Skeletal muscle tissue (tissue), 4 donors: ENCODE measurements around the gene TSPY3. TPM values are rescaled to one million over a fixed set of nuclear protein-coding genes. Genes with fewer than 3 reads are reported as not detected.
"Not testable (repeated sequence)": the region's sequence is repeated elsewhere in the genome, so short reads cannot be mapped to it uniquely, and the experiment has no call there.

Experiments
- H3K27ac ChIP-seq: one replicate; pipeline ENCODE4 v1.7.0; 2013; ENCODE audit warnings: mild to moderate bottlenecking, low read depth, low read length, inconsistent platforms
- H3K27me3 ChIP-seq, 3 donors: one replicate each; pipeline ENCODE4 v1.7.0; 2013; ENCODE audit warnings: low read length in 3 of 3; ENCODE audit not compliant: control insufficient read depth in 3 of 3, insufficient read depth in 3 of 3
- H3K36me3 ChIP-seq, 3 donors: one replicate each; pipeline ENCODE4 v1.7.0; 2013; ENCODE audit warnings: low read length in 3 of 3; ENCODE audit not compliant: control insufficient read depth in 3 of 3, insufficient read depth in 3 of 3
- H3K4me1 ChIP-seq, 3 donors: one replicate each; pipeline ENCODE4 v1.7.0; 2013; ENCODE audit warnings: low read length in 3 of 3, mild to moderate bottlenecking in 3 of 3; ENCODE audit not compliant: control insufficient read depth in 3 of 3, insufficient read depth in 3 of 3
- H3K4me3 ChIP-seq, 3 donors: one replicate each; pipeline ENCODE4 v1.7.0; 2013; ENCODE audit warnings: low read length in 3 of 3
- H3K9ac ChIP-seq, 3 donors: one replicate each; pipeline ENCODE4 v1.7.0; 2013; ENCODE audit warnings: low read length in 3 of 3, mild to moderate bottlenecking in 3 of 3, moderate library complexity in 2 of 3, low read depth in 1 of 3
- H3K9me3 ChIP-seq, 3 donors: one replicate each; pipeline ENCODE4 v1.7.0; 2013; ENCODE audit warnings: low read length in 3 of 3; ENCODE audit not compliant: control insufficient read depth in 3 of 3
- total RNA-seq: library from RNA; depleted of rRNA; stranded (reverse); fragments of >200 nt; gene quantifications from one replicate; pipeline ENCODE4 v1.2.3, GENCODE V29; 2014
- donor health status: Osteomylitis.

The TSPY3 gene
- not detected for total RNA-seq

DNA sequence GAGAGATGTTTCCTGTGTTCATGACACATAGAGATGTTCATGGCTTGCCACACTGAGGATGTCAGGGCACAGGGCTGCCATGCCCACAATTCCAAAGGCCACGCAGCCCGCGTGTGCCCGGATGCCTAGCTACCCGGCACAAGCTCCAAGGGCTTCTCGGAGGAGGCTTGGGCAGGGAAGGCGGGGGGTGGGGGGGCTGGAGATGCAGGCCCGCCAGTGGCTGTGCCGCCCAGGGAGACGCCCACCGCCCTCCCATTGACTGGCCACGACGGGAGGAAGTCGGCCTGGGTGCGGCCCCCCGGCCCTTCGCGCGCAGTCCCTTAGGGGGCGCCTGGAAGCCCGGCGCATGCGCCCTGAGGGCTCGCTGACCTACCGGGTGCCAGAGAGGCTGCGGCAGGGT is at the start of gene TSPY3:
Gene TSPY3, plus strand, starts transcription at position 301 of the 400 bp plus-strand sequence. Its CDS starts 46 bp downstream, at position 347.
- H3K9me3 ChIP-seq, H3K9ac ChIP-seq, H3K4me1 ChIP-seq, H3K36me3 ChIP-seq, H3K4me3 ChIP-seq, H3K27ac ChIP-seq, H3K27me3 ChIP-seq: not testable (repeated sequence)

DNA sequence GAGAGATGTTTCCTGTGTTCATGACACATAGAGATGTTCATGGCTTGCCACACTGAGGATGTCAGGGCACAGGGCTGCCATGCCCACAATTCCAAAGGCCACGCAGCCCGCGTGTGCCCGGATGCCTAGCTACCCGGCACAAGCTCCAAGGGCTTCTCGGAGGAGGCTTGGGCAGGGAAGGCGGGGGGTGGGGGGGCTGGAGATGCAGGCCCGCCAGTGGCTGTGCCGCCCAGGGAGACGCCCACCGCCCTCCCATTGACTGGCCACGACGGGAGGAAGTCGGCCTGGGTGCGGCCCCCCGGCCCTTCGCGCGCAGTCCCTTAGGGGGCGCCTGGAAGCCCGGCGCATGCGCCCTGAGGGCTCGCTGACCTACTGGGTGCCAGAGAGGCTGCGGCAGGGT is 40.7 kb upstream of the TSPY3 start, which contains the start of gene TSPY8:
Gene TSPY8, plus strand, starts transcription at position 301 of the 400 bp plus-strand sequence. Its CDS starts 46 bp downstream, at position 347.
- H3K4me3 ChIP-seq, H3K4me1 ChIP-seq, H3K27ac ChIP-seq, H3K9ac ChIP-seq, H3K27me3 ChIP-seq, H3K36me3 ChIP-seq, H3K9me3 ChIP-seq: not testable (repeated sequence)

DNA sequence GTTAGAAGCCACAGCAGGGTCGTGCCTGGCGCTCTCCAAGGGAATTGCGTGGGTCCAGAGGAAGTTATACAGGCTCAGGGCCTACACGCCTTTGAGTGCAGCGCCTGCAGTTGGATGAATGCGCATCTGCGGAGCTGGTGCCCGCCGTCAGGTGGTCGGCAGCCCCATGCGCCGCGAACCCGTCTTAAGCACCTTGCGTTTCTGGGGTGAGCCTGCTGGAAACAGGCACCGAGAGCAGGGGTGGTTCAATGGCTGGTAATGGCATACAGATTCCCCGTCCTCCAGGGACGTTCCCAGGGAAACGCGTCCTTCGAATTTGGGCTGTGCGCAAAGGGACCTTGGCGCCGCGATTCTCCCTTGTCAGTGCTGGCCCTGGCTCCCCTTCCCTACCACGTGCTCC is 1.7 kb upstream of the TSPY3 start:
- not testable (repeated sequence) for H3K9me3 ChIP-seq, H3K9ac ChIP-seq

More for the DNA sequence above, 1.7 kb upstream of the TSPY3 start:
- not testable (repeated sequence) for H3K4me1 ChIP-seq, H3K36me3 ChIP-seq, H3K27me3 ChIP-seq, H3K27ac ChIP-seq, H3K4me3 ChIP-seq

Other genes starting within 250 kb of the TSPY3 start
- gene TSPY4, start 61.0 kb upstream of the TSPY3 start, total RNA-seq = not detected
- not detected for gene TSPY8, start 40.6 kb upstream of the TSPY3 start, total RNA-seq
- not detected for gene TSPY1, start 68.5 kb downstream of the TSPY3 start, total RNA-seq
- not detected for gene TSPY9, start 88.8 kb downstream of the TSPY3 start, total RNA-seq
- gene TSPY10, start 129.5 kb downstream of the TSPY3 start, total RNA-seq = not detected